Esophagus muscularis mucosa (tissue), 4 donors: Measurements from ENCODE around the gene PHGDH. TPM values are rescaled to one million over a fixed set of nuclear protein-coding genes. Genes with fewer than 3 reads are reported as not detected.
A peak's percentile ranks its signal among the peaks of the same experiment; 100 is the strongest.

Experiments
- DNase-seq: peaks from one replicate; pipeline ENCODE4 v3.0.0-alpha.2; 2017; ENCODE audit errors: extremely low spot score
- H3K27ac ChIP-seq, 4 donors: fragments of 200-600 bp; sonication (generic); replicated peaks in 1 of 4; 1 replicate in 3 of 4; 2 replicates in 1 of 4; pipeline ENCODE4 v1.5.1; 2016 to 2019; ENCODE audit warnings: mild to moderate bottlenecking in 1 of 4
- H3K27me3 ChIP-seq, 4 donors: fragments of 200-600 bp; sonication (generic); one replicate each; pipeline versions ENCODE4 v1.5.1 to v1.6.0; 2016 to 2019
- H3K36me3 ChIP-seq, 4 donors: fragments of 200-600 bp; sonication (generic); one replicate each; pipeline ENCODE4 v1.5.1; 2016 to 2019
- H3K4me1 ChIP-seq, 4 donors: fragments of 200-600 bp; sonication (generic); one replicate each; pipeline ENCODE4 v1.5.1; 2016 to 2019
- H3K4me3 ChIP-seq, 4 donors: fragments of 200-600 bp; sonication (generic); 1 replicate in 2 of 4; 2 replicates in 2 of 4; pipeline ENCODE4 v1.5.1; 2016 to 2019; ENCODE audit warnings: mild to moderate bottlenecking in 4 of 4, moderate library complexity in 1 of 4
- H3K9me3 ChIP-seq, 4 donors: fragments of 200-600 bp; sonication (generic); 1 replicate in 3 of 4; 2 replicates in 1 of 4; pipeline ENCODE4 v1.5.1; 2016 to 2019
- CTCF ChIP-seq, 3 experiments: fragments of 200-600 bp in 2 of 3; fragments of 450-650 bp in 1 of 3; sonication (generic) in 2 of 3; IDR thresholded peaks; one replicate each; pipeline ENCODE4 v1.5.1; 2017 to 2019; ENCODE audit warnings: antibody characterized with exemption in 3 of 3, mild to moderate bottlenecking in 2 of 3, moderate library complexity in 1 of 3
- EP300 ChIP-seq: sonication (generic); formaldehyde crosslinking; IDR thresholded peaks from one replicate; pipeline ENCODE4 v1.6.1; 2017; ENCODE audit warnings: antibody characterized with exemption
- POLR2A ChIP-seq: fragments of 450-650 bp; IDR thresholded peaks from one replicate; pipeline ENCODE4 v1.6.1; 2017; ENCODE audit warnings: antibody characterized with exemption, moderate library complexity, mild to moderate bottlenecking, low read depth
- POLR2AphosphoS5 ChIP-seq, 2 donors: sonication (generic); formaldehyde crosslinking; IDR thresholded peaks; one replicate each; pipeline ENCODE4 v1.6.1; 2017; ENCODE audit warnings: antibody characterized with exemption in 2 of 2
- WGBS: methylation state at CpG from one replicate; pipeline ENCODE4 v1.1.5; 2018; 5-methylcytosine and 5-hydroxymethylcytosine counted together
- intact Hi-C: fragments of 100-400 bp; cut with DNase I; formaldehyde crosslinking; loops from one replicate; pipeline ENCODE4 v1.15.1; 2023
- total RNA-seq, 4 donors: library from RNA; depleted of rRNA; stranded (reverse); fragments of >200 nt; gene quantifications; one replicate each; pipeline versions ENCODE4 v1.1.0 to v1.2.1, GENCODE V29; 2016

PHGDH gene
- total RNA-seq, 4 donors from 2014 or later = 20.3 to 42.7 (median 21.9) TPM

GRCh38 chr1:119771770-119772169 is 60.0 kb downstream of the PHGDH start:
- DNase-seq = peak; percentile 29
- H3K4me1 ChIP-seq = peaks cover 7 to 35% (median 25%) of the 10 kb centered on the region in 4 donors
- no peak overlapping the region for H3K27ac ChIP-seq
- H3K4me3 ChIP-seq = no peak overlapping the region
- no peaks in the 10 kb centered on the region for H3K27me3 ChIP-seq
- H3K36me3 ChIP-seq = no peaks in the 10 kb centered on the region
- TF ChIP-seq EP300 = no peak
- TF ChIP-seq CTCF (IDR thresholded peaks at IDR 0.05) = no peak
- no peak for TF ChIP-seq POLR2AphosphoS5 (IDR thresholded peaks at IDR 0.05)
- no peak for TF ChIP-seq POLR2A
- intact Hi-C loops = no loop called here
- no peaks in the 10 kb centered on the region for H3K9me3 ChIP-seq
- 79% methylated on average over 3 of the region's 3 CpGs for WGBS

DNA sequence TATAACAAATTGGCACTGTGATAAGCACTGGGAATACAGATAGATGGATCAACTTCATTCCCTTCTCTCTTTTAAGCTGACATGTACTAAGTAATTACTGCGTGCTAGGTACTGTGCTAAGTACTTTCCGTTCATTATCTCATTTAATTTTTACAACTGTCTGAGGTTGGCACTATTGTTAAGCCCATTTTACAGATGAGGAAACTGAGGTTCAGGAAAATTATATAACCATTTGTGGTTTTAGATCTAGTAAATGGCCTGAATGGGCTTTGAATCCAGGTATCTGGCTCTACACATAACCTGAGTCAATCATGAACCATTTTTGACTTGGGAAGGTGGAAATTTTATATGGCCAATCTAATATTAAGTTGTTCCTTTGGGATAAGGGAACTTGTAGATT is 60.6 kb downstream of the PHGDH start:
- intact Hi-C loops = no loop called here
- TF ChIP-seq CTCF (IDR thresholded peaks at IDR 0.05) (no peak), POLR2A (no peak), POLR2AphosphoS5 (IDR thresholded peaks at IDR 0.05) (no peak), EP300 (no peak)
- Histone ChIP-seq H3K36me3 (no peaks in the 10 kb centered on the region), H3K4me1 (peaks cover 1 to 29% (median 23%) of the 10 kb centered on the region in 4 donors), H3K9me3 (no peaks in the 10 kb centered on the region), H3K4me3 (no peak overlapping the region), H3K27ac (no peak overlapping the region), H3K27me3 (no peaks in the 10 kb centered on the region)
- DNase-seq = no peak
- 97% methylated on average over 2 of the region's 2 CpGs for WGBS

- TF ChIP-seq POLR2AphosphoS5 (IDR thresholded peaks at IDR 0.05) (no peak), EP300 (no peak), POLR2A (no peak), CTCF (IDR thresholded peaks at IDR 0.05) (no peak)
- Histone ChIP-seq H3K9me3 (no peaks in the 10 kb centered on the region), H3K27ac (no peak overlapping the region), H3K36me3 (no peaks in the 10 kb centered on the region), H3K4me3 (no peak overlapping the region), H3K4me1 (peaks cover 0 to 24% (median 15%) of the 10 kb centered on the region in 4 donors), H3K27me3 (no peaks in the 10 kb centered on the region)
- 97% methylated on average over 3 of the region's 3 CpGs for WGBS
- DNase-seq = peak; percentile 50
- intact Hi-C loops = no loop called here
These were observed 62.0 kb downstream of the PHGDH start for GRCh38 chr1:119773711-119774241.

DNA sequence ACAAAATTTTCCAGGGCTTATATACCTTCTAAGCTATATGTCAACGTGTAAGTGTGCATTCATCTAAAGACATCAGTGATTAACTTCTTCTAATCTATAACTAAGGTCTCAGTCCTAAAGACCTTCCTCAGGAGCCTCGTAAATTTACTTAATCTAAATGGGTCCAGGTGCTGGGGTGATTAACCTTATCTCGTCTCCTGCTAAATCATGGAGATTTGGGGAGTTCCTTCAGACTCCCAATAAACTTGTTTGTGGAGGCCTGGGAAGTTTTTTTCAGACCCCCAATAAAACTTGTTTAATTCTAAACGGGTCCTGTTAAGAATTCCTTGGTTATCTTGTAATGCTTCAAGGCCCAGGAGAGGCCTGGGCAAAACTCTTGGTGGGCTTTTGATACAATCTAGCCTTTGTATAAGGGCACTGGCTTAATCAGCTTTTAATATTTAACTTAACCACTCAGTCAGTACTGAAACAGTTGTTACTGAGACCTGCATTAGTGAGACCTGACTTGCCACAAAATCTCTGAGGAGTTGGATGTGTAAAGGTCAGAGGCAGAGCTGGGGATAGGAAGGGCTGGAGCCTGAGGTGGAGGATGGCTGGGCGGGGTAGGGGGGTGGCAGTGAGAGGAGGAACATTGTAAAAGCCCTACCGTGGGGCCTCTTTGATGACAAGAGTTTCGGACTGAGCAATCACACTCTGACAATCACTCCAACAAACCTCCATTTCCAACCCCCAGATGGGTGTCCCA is 63.2 kb downstream of the PHGDH start:
- Histone ChIP-seq H3K27ac (no peak overlapping the region), H3K36me3 (no peaks in the 10 kb centered on the region), H3K27me3 (no peaks in the 10 kb centered on the region), H3K9me3 (no peaks in the 10 kb centered on the region), H3K4me1 (peaks cover 3 to 20% (median 16%) of the 10 kb centered on the region in 4 donors), H3K4me3 (no peak overlapping the region)
- WGBS = 89% methylated on average over 7 of the region's 7 CpGs
- intact Hi-C loops = no loop called here
- peak; percentile 82 for DNase-seq
- TF ChIP-seq POLR2AphosphoS5 (IDR thresholded peaks at IDR 0.05) (no peak), POLR2A (no peak), EP300 (no peak), CTCF (IDR thresholded peaks at IDR 0.05) (no peak)
